H1 (cell line): ENCODE results near the gene CYGB. TPM values are rescaled to one million over a fixed set of nuclear protein-coding genes. Genes with fewer than 3 reads are reported as not detected.

Experiments used
- polyA plus RNA-seq, 7 experiments: library from polyadenylated mRNA; depleted of rRNA in 3 of 7; stranded (reverse) in 5 of 7; unstranded in 2 of 7; fragments of >200 nt in 5 of 7; fragments of 200-250 nt in 2 of 7; gene quantifications; 1 replicate in 5 of 7; 2 replicates in 1 of 7; 4 replicates in 1 of 7; pipeline versions ENCODE4 v1.2.1 to v1.2.3, GENCODE V29; 2011 to 2013; ENCODE audit warnings: missing spikeins in 2 of 7, mixed read lengths in 2 of 7
- total RNA-seq: library from RNA; stranded (reverse); fragmentation: NEBNext Ultra II Directional; extraction: Animal tissue kit (Norgen Biotek cat#: 25700); gene quantifications from 2 replicates; pipeline ENCODE4 v1.2.1, GENCODE V29; 2021
- TF ChIP-seq, protein P1 (sequence below): fragments of 300-600 bp; sonication (generic); IDR thresholded peaks from 2 replicates; pipeline ENCODE4 v1.7.1; 2012; ENCODE audit warnings: low read length, moderate library complexity, mild to moderate bottlenecking, inconsistent platforms; ENCODE audit not compliant: insufficient replicate concordance

Gene CYGB
- total and polyA plus RNA-seq, 2 of the 8 experiments (the other 6 are each of a cell fraction or from before 2014, with no cell fraction given): 2.7 to 3.7 TPM

DNA sequence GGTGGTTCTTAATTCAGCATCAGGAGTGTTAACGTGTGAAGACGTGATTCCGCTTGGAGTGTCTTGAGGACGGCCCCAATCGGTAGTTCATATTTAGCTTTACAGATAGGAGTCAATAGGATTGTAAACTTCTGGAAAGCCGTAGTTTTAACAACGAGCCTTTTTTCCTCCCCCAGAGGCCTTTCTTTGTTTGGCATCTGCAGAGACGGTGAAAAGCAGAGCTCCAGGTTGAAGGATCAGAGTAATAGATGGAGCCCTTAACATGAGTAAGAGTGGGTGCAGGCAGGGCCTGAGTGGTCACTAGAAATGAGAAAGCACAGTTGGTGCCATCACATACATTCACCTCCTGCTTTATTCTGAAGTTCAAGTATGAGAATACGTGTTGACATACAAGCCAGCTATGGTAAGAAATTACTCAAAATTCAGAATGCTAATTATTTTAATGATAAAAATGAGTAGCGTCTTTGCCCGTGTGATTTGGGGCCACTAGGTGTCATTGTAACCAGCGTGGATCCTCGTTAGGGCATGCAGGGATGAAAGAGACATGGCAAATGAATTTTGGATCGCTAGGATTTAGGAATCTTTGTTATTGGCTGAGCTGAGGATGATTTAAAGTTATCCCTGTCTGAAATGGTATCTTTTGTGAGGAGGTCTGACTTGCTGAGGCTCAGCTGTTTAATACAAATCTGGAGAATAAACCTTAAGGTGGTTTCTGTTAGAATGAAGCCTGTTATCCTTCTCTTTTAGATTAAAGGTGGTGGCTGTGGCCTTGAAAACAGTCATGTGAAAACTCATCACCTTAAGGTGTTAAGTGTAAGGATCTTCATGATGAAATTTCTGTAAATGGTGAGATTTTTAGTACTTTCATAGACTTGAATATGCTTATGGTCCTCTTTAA is 20.9 kb upstream of the CYGB start (continued):
- TF ChIP-seq, protein P1, sequence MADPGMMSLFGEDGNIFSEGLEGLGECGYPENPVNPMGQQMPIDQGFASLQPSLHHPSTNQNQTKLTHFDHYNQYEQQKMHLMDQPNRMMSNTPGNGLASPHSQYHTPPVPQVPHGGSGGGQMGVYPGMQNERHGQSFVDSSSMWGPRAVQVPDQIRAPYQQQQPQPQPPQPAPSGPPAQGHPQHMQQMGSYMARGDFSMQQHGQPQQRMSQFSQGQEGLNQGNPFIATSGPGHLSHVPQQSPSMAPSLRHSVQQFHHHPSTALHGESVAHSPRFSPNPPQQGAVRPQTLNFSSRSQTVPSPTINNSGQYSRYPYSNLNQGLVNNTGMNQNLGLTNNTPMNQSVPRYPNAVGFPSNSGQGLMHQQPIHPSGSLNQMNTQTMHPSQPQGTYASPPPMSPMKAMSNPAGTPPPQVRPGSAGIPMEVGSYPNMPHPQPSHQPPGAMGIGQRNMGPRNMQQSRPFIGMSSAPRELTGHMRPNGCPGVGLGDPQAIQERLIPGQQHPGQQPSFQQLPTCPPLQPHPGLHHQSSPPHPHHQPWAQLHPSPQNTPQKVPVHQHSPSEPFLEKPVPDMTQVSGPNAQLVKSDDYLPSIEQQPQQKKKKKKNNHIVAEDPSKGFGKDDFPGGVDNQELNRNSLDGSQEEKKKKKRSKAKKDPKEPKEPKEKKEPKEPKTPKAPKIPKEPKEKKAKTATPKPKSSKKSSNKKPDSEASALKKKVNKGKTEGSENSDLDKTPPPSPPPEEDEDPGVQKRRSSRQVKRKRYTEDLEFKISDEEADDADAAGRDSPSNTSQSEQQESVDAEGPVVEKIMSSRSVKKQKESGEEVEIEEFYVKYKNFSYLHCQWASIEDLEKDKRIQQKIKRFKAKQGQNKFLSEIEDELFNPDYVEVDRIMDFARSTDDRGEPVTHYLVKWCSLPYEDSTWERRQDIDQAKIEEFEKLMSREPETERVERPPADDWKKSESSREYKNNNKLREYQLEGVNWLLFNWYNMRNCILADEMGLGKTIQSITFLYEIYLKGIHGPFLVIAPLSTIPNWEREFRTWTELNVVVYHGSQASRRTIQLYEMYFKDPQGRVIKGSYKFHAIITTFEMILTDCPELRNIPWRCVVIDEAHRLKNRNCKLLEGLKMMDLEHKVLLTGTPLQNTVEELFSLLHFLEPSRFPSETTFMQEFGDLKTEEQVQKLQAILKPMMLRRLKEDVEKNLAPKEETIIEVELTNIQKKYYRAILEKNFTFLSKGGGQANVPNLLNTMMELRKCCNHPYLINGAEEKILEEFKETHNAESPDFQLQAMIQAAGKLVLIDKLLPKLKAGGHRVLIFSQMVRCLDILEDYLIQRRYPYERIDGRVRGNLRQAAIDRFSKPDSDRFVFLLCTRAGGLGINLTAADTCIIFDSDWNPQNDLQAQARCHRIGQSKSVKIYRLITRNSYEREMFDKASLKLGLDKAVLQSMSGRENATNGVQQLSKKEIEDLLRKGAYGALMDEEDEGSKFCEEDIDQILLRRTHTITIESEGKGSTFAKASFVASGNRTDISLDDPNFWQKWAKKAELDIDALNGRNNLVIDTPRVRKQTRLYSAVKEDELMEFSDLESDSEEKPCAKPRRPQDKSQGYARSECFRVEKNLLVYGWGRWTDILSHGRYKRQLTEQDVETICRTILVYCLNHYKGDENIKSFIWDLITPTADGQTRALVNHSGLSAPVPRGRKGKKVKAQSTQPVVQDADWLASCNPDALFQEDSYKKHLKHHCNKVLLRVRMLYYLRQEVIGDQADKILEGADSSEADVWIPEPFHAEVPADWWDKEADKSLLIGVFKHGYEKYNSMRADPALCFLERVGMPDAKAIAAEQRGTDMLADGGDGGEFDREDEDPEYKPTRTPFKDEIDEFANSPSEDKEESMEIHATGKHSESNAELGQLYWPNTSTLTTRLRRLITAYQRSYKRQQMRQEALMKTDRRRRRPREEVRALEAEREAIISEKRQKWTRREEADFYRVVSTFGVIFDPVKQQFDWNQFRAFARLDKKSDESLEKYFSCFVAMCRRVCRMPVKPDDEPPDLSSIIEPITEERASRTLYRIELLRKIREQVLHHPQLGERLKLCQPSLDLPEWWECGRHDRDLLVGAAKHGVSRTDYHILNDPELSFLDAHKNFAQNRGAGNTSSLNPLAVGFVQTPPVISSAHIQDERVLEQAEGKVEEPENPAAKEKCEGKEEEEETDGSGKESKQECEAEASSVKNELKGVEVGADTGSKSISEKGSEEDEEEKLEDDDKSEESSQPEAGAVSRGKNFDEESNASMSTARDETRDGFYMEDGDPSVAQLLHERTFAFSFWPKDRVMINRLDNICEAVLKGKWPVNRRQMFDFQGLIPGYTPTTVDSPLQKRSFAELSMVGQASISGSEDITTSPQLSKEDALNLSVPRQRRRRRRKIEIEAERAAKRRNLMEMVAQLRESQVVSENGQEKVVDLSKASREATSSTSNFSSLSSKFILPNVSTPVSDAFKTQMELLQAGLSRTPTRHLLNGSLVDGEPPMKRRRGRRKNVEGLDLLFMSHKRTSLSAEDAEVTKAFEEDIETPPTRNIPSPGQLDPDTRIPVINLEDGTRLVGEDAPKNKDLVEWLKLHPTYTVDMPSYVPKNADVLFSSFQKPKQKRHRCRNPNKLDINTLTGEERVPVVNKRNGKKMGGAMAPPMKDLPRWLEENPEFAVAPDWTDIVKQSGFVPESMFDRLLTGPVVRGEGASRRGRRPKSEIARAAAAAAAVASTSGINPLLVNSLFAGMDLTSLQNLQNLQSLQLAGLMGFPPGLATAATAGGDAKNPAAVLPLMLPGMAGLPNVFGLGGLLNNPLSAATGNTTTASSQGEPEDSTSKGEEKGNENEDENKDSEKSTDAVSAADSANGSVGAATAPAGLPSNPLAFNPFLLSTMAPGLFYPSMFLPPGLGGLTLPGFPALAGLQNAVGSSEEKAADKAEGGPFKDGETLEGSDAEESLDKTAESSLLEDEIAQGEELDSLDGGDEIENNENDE: no peak
- TF ChIP-seq, all 59 proteins: peak for 4
